HepG2 (cell line): ENCODE results near the gene PMS1. TPM values are rescaled to one million over a fixed set of nuclear protein-coding genes. Genes with fewer than 3 reads are reported as not detected.

ENCODE experiments used
- EHMT2 ChIP-seq: fragments of 200-600 bp; sonication (generic); IDR thresholded peaks from 2 replicates; pipeline ENCODE4 v1.7.0; 2017; ENCODE audit warnings: antibody characterized with exemption, low read depth, low read length, borderline replicate concordance
- FOXM1 ChIP-seq: sonication (generic); formaldehyde crosslinking; IDR thresholded peaks from 2 replicates; pipeline ENCODE4 v1.5.0; 2020; ENCODE audit warnings: missing genetic modification reagents
- HHEX ChIP-seq: IDR thresholded peaks from 2 replicates; pipeline ENCODE4 v1.6.1; 2016; ENCODE audit warnings: control low read depth
- HNRNPH1 ChIP-seq: fragments of 200-400 bp; formaldehyde crosslinking; optimal IDR thresholded peaks from 2 replicates; pipeline ENCODE3; 2017; ENCODE audit warnings: mild to moderate bottlenecking, low read depth, low read length
- KAT7 ChIP-seq: IDR thresholded peaks from 2 replicates; pipeline ENCODE4 v1.6.1; 2018; ENCODE audit warnings: borderline replicate concordance, missing compliant biosample characterization
- KDM3A ChIP-seq: IDR thresholded peaks from 2 replicates; pipeline ENCODE4 v1.6.1; 2018; ENCODE audit warnings: low read depth, missing compliant biosample characterization
- NFE2 ChIP-seq: sonication (generic); formaldehyde crosslinking; IDR thresholded peaks from 2 replicates; pipeline ENCODE4 v1.4.0; 2020; ENCODE audit warnings: missing genetic modification reagents
- NFKB2 ChIP-seq: sonication (generic); formaldehyde crosslinking; IDR thresholded peaks from 2 replicates; pipeline ENCODE4 v1.4.0; 2020; ENCODE audit warnings: missing genetic modification reagents, borderline replicate concordance
- PHF8 ChIP-seq: sonication (generic); formaldehyde crosslinking; IDR thresholded peaks from 2 replicates; pipeline ENCODE4 v1.5.0; 2020; ENCODE audit warnings: missing genetic modification reagents
- PITX1 ChIP-seq: sonication (generic); formaldehyde crosslinking; IDR thresholded peaks from 2 replicates; pipeline ENCODE4 v1.5.1; 2020; ENCODE audit warnings: mild to moderate bottlenecking, missing genetic modification reagents
- POLR2AphosphoS5 ChIP-seq: IDR thresholded peaks from 2 replicates; pipeline ENCODE4 v1.6.1; 2012; ENCODE audit warnings: low read depth, low read length
- REL ChIP-seq: sonication (generic); formaldehyde crosslinking; conservative IDR thresholded peaks from 2 replicates; pipeline ENCODE4 v1.8.0; 2022; ENCODE audit warnings: mild to moderate bottlenecking, missing genetic modification reagents, moderate library complexity
- REXO4 ChIP-seq: sonication (generic); formaldehyde crosslinking; IDR thresholded peaks from 2 replicates; pipeline ENCODE4 v1.8.0; 2022; ENCODE audit warnings: missing genetic modification reagents, mild to moderate bottlenecking, borderline replicate concordance
- SNAPC2 ChIP-seq: sonication (generic); formaldehyde crosslinking; IDR thresholded peaks from 2 replicates; pipeline ENCODE4 v1.8.1; 2022; ENCODE audit warnings: mild to moderate bottlenecking, missing genetic modification reagents
- YEATS4 ChIP-seq: sonication (generic); formaldehyde crosslinking; IDR thresholded peaks from 2 replicates; pipeline ENCODE4 v1.4.0; 2020; ENCODE audit warnings: missing genetic modification reagents, borderline replicate concordance
- ZFP36L1 ChIP-seq: sonication (generic); formaldehyde crosslinking; IDR thresholded peaks from 2 replicates; pipeline ENCODE4 v1.8.0; 2022; ENCODE audit warnings: mild to moderate bottlenecking, missing genetic modification reagents, moderate library complexity
- ZNF160 ChIP-seq: sonication (generic); formaldehyde crosslinking; IDR thresholded peaks from 2 replicates; pipeline ENCODE4 v1.8.0; 2022; ENCODE audit warnings: mild to moderate bottlenecking, inconsistent platforms, missing genetic modification reagents
- ZNF3 ChIP-seq: IDR thresholded peaks from 2 replicates; pipeline ENCODE4 v1.7.0; 2017; ENCODE audit warnings: inconsistent platforms
- ZNF446 ChIP-seq: sonication (generic); formaldehyde crosslinking; IDR thresholded peaks from 2 replicates; pipeline ENCODE4 v1.5.0; 2020; ENCODE audit warnings: mild to moderate bottlenecking, missing genetic modification reagents
- ZNF563 ChIP-seq: sonication (generic); formaldehyde crosslinking; IDR thresholded peaks from 2 replicates; pipeline ENCODE4 v1.8.0; 2022; ENCODE audit warnings: mild to moderate bottlenecking, moderate library complexity, missing genetic modification reagents
- ZNF564 ChIP-seq: sonication (generic); formaldehyde crosslinking; IDR thresholded peaks from 2 replicates; pipeline ENCODE4 v1.8.1; 2023; ENCODE audit warnings: mild to moderate bottlenecking, missing genetic modification reagents
- ZNF749 ChIP-seq: sonication (generic); formaldehyde crosslinking; IDR thresholded peaks from 2 replicates; pipeline ENCODE4 v1.8.0; 2022; ENCODE audit warnings: mild to moderate bottlenecking, missing genetic modification reagents, moderate library complexity, borderline replicate concordance
- ZNF850 ChIP-seq: sonication (generic); formaldehyde crosslinking; conservative IDR thresholded peaks from 2 replicates; pipeline ENCODE4 v1.9.0; 2021; ENCODE audit warnings: mild to moderate bottlenecking, missing genetic modification reagents
- ZSCAN29 ChIP-seq: sonication (generic); formaldehyde crosslinking; conservative IDR thresholded peaks from 2 replicates; pipeline ENCODE4 v1.4.0; 2020; ENCODE audit warnings: mild to moderate bottlenecking, missing genetic modification reagents
- polyA plus RNA-seq, 8 experiments: library from polyadenylated mRNA; depleted of rRNA in 3 of 8; stranded (reverse) in 7 of 8; unstranded in 1 of 8; fragments of >200 nt; fragmentation: Illumina TruSeq in 4 of 8; extraction: Trizol in 4 of 8; gene quantifications; 2 replicates each; pipeline versions ENCODE4 v1.2.1 to v1.2.3, GENCODE V29; 2011 to 2016; ENCODE audit warnings: low read depth in 4 of 8, missing spikeins in 1 of 8, mixed read lengths in 1 of 8; ENCODE audit not compliant: insufficient read depth in 1 of 8
- total RNA-seq, 5 experiments: library from RNA; depleted of rRNA; stranded (reverse); fragments of >200 nt; fragmentation: Illumina TruSeq; extraction: Trizol; gene quantifications; 2 replicates each; pipeline ENCODE4 v1.2.3, GENCODE V29; 2016; ENCODE audit warnings: low read depth in 1 of 5
- TF ChIP-seq, protein P1 (sequence below): sonication (generic); formaldehyde crosslinking; IDR thresholded peaks from 2 replicates; pipeline ENCODE4 v1.8.0; 2022; ENCODE audit warnings: mild to moderate bottlenecking, missing genetic modification reagents, moderate library complexity
- TF ChIP-seq, protein P2 (sequence below): sonication (generic); formaldehyde crosslinking; IDR thresholded peaks from 2 replicates; pipeline ENCODE4 v1.5.0; 2020; ENCODE audit warnings: mild to moderate bottlenecking, missing genetic modification reagents
- TF ChIP-seq, protein P3 (sequence below): sonication (generic); formaldehyde crosslinking; conservative IDR thresholded peaks from 2 replicates; pipeline ENCODE4 v1.5.0; 2020; ENCODE audit warnings: missing genetic modification reagents

Gene PMS1
- total and polyA plus RNA-seq, 2 of the 13 experiments (the other 11 are each of a cell fraction or from before 2014, with no cell fraction given), result 14.6 to 39.9 TPM

DNA sequence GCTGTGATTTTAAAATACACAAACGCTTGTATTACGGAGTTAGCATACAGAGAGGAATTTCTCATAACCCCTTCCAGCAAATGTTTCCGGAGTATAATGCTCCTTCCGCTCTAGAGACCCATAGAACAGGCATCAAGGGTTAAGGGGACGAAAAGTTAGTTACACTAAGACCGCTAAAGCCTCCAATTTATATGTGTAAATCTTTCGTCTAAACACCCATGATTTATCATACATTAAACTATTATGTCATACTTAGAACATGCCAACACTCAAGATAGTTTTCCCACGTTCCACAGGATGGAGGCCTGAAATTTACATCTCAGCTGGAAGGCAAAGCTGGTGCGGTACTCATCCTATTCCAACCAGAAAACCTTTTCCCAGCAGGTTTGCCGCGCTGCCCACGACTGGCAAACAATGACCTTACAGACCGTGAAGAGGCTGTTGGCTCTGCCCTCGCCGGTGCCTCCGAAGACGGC lies 761 bp upstream of the PMS1 start (continued):
- TF ChIP-seq KAT7 (CRISPR knock-in tag) (no peak; the same call in 1 of the 2 replicates), ZNF563 (CRISPR knock-in tag) (no peak), EHMT2 (no peak), SNAPC2 (CRISPR knock-in tag) (peak; percentile 42; the same call in 1 of the 2 replicates), ZNF749 (CRISPR knock-in tag) (peak; percentile 7; the same call in 1 of the 2 replicates), REXO4 (CRISPR knock-in tag) (no peak), ZNF3 (CRISPR knock-in tag) (no peak), NFE2 (no peak), HHEX (no peak), PITX1 (CRISPR knock-in tag) (no peak), KDM3A (CRISPR knock-in tag) (no peak), ZSCAN29 (CRISPR knock-in tag) (no peak), ZNF446 (CRISPR knock-in tag) (no peak), ZNF850 (CRISPR knock-in tag) (no peak), HNRNPH1 (no peak), POLR2AphosphoS5 (no peak), FOXM1 (CRISPR knock-in tag) (no peak), REL (CRISPR knock-in tag) (no peak), YEATS4 (CRISPR knock-in tag) (no peak), NFKB2 (no peak), ZNF564 (CRISPR knock-in tag) (no peak), ZNF160 (CRISPR knock-in tag) (no peak), ZFP36L1 (CRISPR knock-in tag) (no peak), PHF8 (no peak)
- TF ChIP-seq, protein P1, sequence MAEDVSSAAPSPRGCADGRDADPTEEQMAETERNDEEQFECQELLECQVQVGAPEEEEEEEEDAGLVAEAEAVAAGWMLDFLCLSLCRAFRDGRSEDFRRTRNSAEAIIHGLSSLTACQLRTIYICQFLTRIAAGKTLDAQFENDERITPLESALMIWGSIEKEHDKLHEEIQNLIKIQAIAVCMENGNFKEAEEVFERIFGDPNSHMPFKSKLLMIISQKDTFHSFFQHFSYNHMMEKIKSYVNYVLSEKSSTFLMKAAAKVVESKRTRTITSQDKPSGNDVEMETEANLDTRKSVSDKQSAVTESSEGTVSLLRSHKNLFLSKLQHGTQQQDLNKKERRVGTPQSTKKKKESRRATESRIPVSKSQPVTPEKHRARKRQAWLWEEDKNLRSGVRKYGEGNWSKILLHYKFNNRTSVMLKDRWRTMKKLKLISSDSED, result no peak
- TF ChIP-seq, protein P2, sequence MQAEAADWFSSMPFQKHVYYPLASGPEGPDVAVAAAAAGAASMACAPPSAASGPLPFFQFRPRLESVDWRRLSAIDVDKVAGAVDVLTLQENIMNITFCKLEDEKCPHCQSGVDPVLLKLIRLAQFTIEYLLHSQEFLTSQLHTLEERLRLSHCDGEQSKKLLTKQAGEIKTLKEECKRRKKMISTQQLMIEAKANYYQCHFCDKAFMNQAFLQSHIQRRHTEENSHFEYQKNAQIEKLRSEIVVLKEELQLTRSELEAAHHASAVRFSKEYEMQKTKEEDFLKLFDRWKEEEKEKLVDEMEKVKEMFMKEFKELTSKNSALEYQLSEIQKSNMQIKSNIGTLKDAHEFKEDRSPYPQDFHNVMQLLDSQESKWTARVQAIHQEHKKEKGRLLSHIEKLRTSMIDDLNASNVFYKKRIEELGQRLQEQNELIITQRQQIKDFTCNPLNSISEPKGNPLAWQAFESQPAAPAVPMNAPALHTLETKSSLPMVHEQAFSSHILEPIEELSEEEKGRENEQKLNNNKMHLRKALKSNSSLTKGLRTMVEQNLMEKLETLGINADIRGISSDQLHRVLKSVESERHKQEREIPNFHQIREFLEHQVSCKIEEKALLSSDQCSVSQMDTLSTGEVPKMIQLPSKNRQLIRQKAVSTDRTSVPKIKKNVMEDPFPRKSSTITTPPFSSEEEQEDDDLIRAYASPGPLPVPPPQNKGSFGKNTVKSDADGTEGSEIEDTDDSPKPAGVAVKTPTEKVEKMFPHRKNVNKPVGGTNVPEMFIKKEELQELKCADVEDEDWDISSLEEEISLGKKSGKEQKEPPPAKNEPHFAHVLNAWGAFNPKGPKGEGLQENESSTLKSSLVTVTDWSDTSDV, result no peak
- TF ChIP-seq, protein P3, sequence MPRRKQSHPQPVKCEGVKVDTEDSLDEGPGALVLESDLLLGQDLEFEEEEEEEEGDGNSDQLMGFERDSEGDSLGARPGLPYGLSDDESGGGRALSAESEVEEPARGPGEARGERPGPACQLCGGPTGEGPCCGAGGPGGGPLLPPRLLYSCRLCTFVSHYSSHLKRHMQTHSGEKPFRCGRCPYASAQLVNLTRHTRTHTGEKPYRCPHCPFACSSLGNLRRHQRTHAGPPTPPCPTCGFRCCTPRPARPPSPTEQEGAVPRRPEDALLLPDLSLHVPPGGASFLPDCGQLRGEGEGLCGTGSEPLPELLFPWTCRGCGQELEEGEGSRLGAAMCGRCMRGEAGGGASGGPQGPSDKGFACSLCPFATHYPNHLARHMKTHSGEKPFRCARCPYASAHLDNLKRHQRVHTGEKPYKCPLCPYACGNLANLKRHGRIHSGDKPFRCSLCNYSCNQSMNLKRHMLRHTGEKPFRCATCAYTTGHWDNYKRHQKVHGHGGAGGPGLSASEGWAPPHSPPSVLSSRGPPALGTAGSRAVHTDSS (CRISPR knock-in tag), result no peak
